H4 (cell line): ENCODE data around the gene AATK. TPM values are rescaled to one million over a fixed set of nuclear protein-coding genes. Genes with fewer than 3 reads are reported as not detected.
A peak's percentile ranks its signal among the peaks of the same experiment; 100 is the strongest.

Experiments
- DNase-seq: peaks from one replicate; pipeline ENCODE4 v3.0.0-alpha.2; 2015; ENCODE audit warnings: low spot score
- total RNA-seq: library from RNA; depleted of rRNA; stranded (reverse); fragments of >200 nt; shearing (Covaris generic); gene quantifications from 2 replicates; pipeline ENCODE4 v1.2.3, GENCODE V29; 2014

The AATK gene
- total RNA-seq, 1 experiment from 2014 or later: 0.08 TPM

- no peak for DNase-seq
Measured at GRCh38 chr17:81127526-81128177, 38.4 kb downstream of the AATK start.

- no peak for DNase-seq
Measured at GRCh38 chr17:81127133-81127455, 38.9 kb downstream of the AATK start.

- no peak for DNase-seq
Measured at GRCh38 chr17:81126281-81127132, 39.5 kb downstream of the AATK start.

GRCh38 chr17:81125573-81126081 is 40.4 kb downstream of the AATK start:
- DNase-seq: peak; percentile 44

GRCh38 chr17:81124377-81124776 is 41.6 kb downstream of the AATK start:
- DNase-seq: no peak

GRCh38 chr17:81123052-81124048 is 42.7 kb downstream of the AATK start:
- no peak for DNase-seq

GRCh38 chr17:81121841-81122733 is 43.9 kb downstream of the AATK start:
- DNase-seq: no peak

- no peak for DNase-seq
Measured at GRCh38 chr17:81120695-81121621, 45.1 kb downstream of the AATK start.

GRCh38 chr17:81120149-81120484 is 45.9 kb downstream of the AATK start:
- no peak for DNase-seq

- DNase-seq: peak; percentile 78
Measured at GRCh38 chr17:81119223-81120148, 46.5 kb downstream of the AATK start.

GRCh38 chr17:81118308-81119221 is 47.5 kb downstream of the AATK start:
- no peak for DNase-seq

GRCh38 chr17:81117672-81118198 is 48.3 kb downstream of the AATK start:
- DNase-seq: no peak

- no peak for DNase-seq
Measured at GRCh38 chr17:81116704-81117103, 49.3 kb downstream of the AATK start.

GRCh38 chr17:81115749-81116464 is 50.1 kb downstream of the AATK start:
- no peak for DNase-seq

- no peak for DNase-seq
Measured at GRCh38 chr17:81115219-81115618, 50.8 kb downstream of the AATK start.

GRCh38 chr17:81114351-81115093 is 51.5 kb downstream of the AATK start:
- DNase-seq: no peak
